Measurements from ENCODE around the gene NOS1AP. TPM values are rescaled to one million over a fixed set of nuclear protein-coding genes. Genes with fewer than 3 reads are reported as not detected.

The NOS1AP gene
- total and polyA plus RNA-seq, 2 donors (not counting 3 experiments of a cell fraction or from before 2014, with no cell fraction given) = 1.3 to 5.4 TPM

DNA sequence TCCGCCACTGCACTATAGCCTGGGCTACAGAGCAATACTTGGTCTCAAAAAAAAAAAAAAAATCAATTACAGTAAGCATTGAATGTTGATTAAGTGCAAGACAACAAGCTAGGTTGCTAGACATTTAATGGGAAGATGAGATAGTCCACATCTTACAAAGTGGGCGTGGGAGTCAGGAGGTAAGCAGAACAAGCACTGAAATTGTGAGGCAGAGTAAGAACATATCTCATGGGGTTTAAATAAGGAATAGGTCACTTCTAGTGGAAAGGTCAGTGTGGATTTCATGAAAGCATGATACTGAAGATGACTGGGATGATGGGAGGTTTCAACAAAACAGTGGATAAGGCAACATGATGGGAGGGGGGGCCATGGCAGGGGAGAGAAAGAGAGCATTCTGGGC, 44.0 kb upstream of the NOS1AP start:
- FAIRE-seq = no peak
- Histone ChIP-seq H3K36me3 (ENCODE audit: control insufficient read depth in 2 of 2, extremely low read depth in 1 of 2, insufficient read depth in 2 of 2, low read length in 2 of 2) (no peaks in the 10 kb centered on the region), H3K9ac (replicated peaks; ENCODE audit: extremely low read depth, insufficient read depth, low read length) (no peak overlapping the region), H3K9me3 (replicated peaks; ENCODE audit: control insufficient read depth, insufficient read depth, low read length) (no peaks in the 10 kb centered on the region), H3K4me3 (replicated peaks in 1 of 3; ENCODE audit: insufficient read depth in 1 of 3, low read depth in 1 of 3, low read length in 3 of 3) (no peak overlapping the region), H3K9me1 (replicated peaks; ENCODE audit: control insufficient read depth, extremely low read depth, insufficient read depth, low read length) (no peaks in the 10 kb centered on the region), H3K4me1 (ENCODE audit: control insufficient read depth, extremely low read depth, insufficient read depth, low read length) (peaks cover 8% of the 10 kb centered on the region), H3K27ac (ENCODE audit: insufficient read depth, low read depth, low read length) (no peak overlapping the region), H4K20me1 (replicated peaks; ENCODE audit: control insufficient read depth, extremely low read depth, insufficient read depth, low read length) (no peaks in the 10 kb centered on the region), H3K27me3 (ENCODE audit: control insufficient read depth in 2 of 2, insufficient read depth in 2 of 2, low read length in 2 of 2) (peaks cover 0 to 3% of the 10 kb centered on the region in 2 experiments), H3K4me2 (ENCODE audit: insufficient read depth, low read length) (no peak overlapping the region), H2AFZ (ENCODE audit: low read depth, low read length) (no peak overlapping the region), H3K79me2 (ENCODE audit: control insufficient read depth, insufficient read depth, low read length) (no peaks in the 10 kb centered on the region)
- no TSS peak for BruUV-seq (replicated peaks)
- dilution Hi-C loops (cut with MboI; ENCODE audit: extremely low pct_ligation_motif_present, low sequenced_read_pairs) (no loop called here), intact Hi-C loops (cut with micrococcal nuclease) (no loop called here)
- no peak for DNase-seq (ENCODE audit: low read depth, low spot score)
- POLR2A ChIA-PET = no interaction called here
- CTCF ChIA-PET = interaction anchor here (0.8 to 4.8 kb wide), 3 partner anchors 11 to 233 kb away, joined by 3 to 73 read pairs (median 7); no protein-coding TSS in a partner anchor
- TF ChIP-seq POLR2A (IDR thresholded peaks at IDR 0.05; ENCODE audit: low read depth, low read length) (no peak), GATA2 (IDR thresholded peaks at IDR 0.05; ENCODE audit: insufficient read depth, insufficient read length, low read depth, low read length) (no peak), POLR2AphosphoS5 (IDR thresholded peaks at IDR 0.05; ENCODE audit: insufficient read depth, low read depth, low read length) (no peak), EZH2 (IDR thresholded peaks at IDR 0.05; ENCODE audit: borderline replicate concordance, low read depth, low read length, severe bottlenecking) (no peak), FOS (IDR thresholded peaks at IDR 0.05; ENCODE audit: borderline replicate concordance, insufficient read depth, low read length) (no peak), MYC (IDR thresholded peaks at IDR 0.05; ENCODE audit: low read depth, low read length) (no peak), JUN (IDR thresholded peaks at IDR 0.05; ENCODE audit: borderline replicate concordance, insufficient read depth, insufficient read length, low read depth) (no peak)
- TF ChIP-seq, protein P1, sequence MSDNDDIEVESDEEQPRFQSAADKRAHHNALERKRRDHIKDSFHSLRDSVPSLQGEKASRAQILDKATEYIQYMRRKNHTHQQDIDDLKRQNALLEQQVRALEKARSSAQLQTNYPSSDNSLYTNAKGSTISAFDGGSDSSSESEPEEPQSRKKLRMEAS (IDR thresholded peaks at IDR 0.05; ENCODE audit: insufficient read depth, insufficient read length) = no peak
- TF ChIP-seq, protein P2, sequence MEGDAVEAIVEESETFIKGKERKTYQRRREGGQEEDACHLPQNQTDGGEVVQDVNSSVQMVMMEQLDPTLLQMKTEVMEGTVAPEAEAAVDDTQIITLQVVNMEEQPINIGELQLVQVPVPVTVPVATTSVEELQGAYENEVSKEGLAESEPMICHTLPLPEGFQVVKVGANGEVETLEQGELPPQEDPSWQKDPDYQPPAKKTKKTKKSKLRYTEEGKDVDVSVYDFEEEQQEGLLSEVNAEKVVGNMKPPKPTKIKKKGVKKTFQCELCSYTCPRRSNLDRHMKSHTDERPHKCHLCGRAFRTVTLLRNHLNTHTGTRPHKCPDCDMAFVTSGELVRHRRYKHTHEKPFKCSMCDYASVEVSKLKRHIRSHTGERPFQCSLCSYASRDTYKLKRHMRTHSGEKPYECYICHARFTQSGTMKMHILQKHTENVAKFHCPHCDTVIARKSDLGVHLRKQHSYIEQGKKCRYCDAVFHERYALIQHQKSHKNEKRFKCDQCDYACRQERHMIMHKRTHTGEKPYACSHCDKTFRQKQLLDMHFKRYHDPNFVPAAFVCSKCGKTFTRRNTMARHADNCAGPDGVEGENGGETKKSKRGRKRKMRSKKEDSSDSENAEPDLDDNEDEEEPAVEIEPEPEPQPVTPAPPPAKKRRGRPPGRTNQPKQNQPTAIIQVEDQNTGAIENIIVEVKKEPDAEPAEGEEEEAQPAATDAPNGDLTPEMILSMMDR (IDR thresholded peaks at IDR 0.05; ENCODE audit: extremely low read depth in 1 of 2, insufficient read depth in 1 of 2, low read depth in 1 of 2, low read length in 2 of 2) = no peak
